Osteoblast (primary cell): ENCODE results near the gene KCNJ18. TPM values are rescaled to one million over a fixed set of nuclear protein-coding genes. Genes with fewer than 3 reads are reported as not detected.
"Not testable (repeated sequence)": the region's sequence is repeated elsewhere in the genome, so short reads cannot be mapped to it uniquely, and the experiment has no call there.

Source experiments
- DNase-seq: peaks from one replicate; pipeline ENCODE4 v3.0.0; 2011; ENCODE audit warnings: low spot score, mixed read lengths; ENCODE audit not compliant: insufficient read length; ENCODE audit errors: missing footprints
- H2AFZ ChIP-seq: 2 replicates; pipeline ENCODE4 v1.6.0; 2011; ENCODE audit warnings: mild to moderate bottlenecking, low read length
- H3K27ac ChIP-seq: 2 replicates; pipeline ENCODE4 v1.5.1; 2011; ENCODE audit warnings: mild to moderate bottlenecking, low read depth, low read length, moderate library complexity
- H3K27me3 ChIP-seq: 2 replicates; pipeline ENCODE4 v1.6.0; 2012; ENCODE audit warnings: mild to moderate bottlenecking, control low read depth, inconsistent platforms, low read length, moderate library complexity; ENCODE audit not compliant: insufficient read depth
- H3K36me3 ChIP-seq: 2 replicates; pipeline ENCODE4 v1.5.1; 2011; ENCODE audit warnings: mild to moderate bottlenecking, low read length, control low read depth, moderate library complexity; ENCODE audit not compliant: insufficient read depth
- H3K4me1 ChIP-seq: 2 replicates; pipeline ENCODE4 v1.5.1; 2011; ENCODE audit warnings: mild to moderate bottlenecking, low read length, control low read depth, moderate library complexity; ENCODE audit not compliant: insufficient read depth
- H3K4me2 ChIP-seq: 2 replicates; pipeline ENCODE4 v1.6.0; 2011; ENCODE audit warnings: mild to moderate bottlenecking, low read length; ENCODE audit not compliant: insufficient read depth
- H3K4me3 ChIP-seq: fragments of 200-600 bp; sonication (generic); 3 replicates; pipeline ENCODE4 v1.5.1; 2012; ENCODE audit warnings: mild to moderate bottlenecking, low read length, inconsistent platforms; ENCODE audit not compliant: insufficient read depth
- H3K79me2 ChIP-seq: 2 replicates; pipeline ENCODE4 v1.6.0; 2012; ENCODE audit warnings: mild to moderate bottlenecking, low read length, control low read depth, inconsistent platforms; ENCODE audit not compliant: insufficient read depth
- H3K9me3 ChIP-seq: 2 replicates; pipeline ENCODE4 v1.5.1; 2011; ENCODE audit warnings: low read depth, low read length, control low read depth
- H4K20me1 ChIP-seq: 2 replicates; pipeline ENCODE4 v1.6.0; 2012; ENCODE audit warnings: mild to moderate bottlenecking, low read length, control low read depth; ENCODE audit not compliant: insufficient read depth
- total RNA-seq: library from RNA; depleted of rRNA; stranded (reverse); fragments of >200 nt; gene quantifications from 2 replicates; pipeline ENCODE4 v1.2.3, GENCODE V29; 2012

Gene KCNJ18
- not detected in 2 replicates for total RNA-seq

GRCh38 chr17:21691883-21692703 is at the start of gene KCNJ18:
Gene KCNJ18, plus strand, starts transcription at chr17:21692523. Its CDS starts 10,264 bp downstream, at chr17:21702787.
- not testable (repeated sequence) for H3K27ac ChIP-seq, H3K4me2 ChIP-seq, H3K36me3 ChIP-seq, DNase-seq, H4K20me1 ChIP-seq, H3K4me1 ChIP-seq, H3K27me3 ChIP-seq, H2AFZ ChIP-seq, H3K4me3 ChIP-seq, H3K9me3 ChIP-seq, H3K79me2 ChIP-seq

DNA sequence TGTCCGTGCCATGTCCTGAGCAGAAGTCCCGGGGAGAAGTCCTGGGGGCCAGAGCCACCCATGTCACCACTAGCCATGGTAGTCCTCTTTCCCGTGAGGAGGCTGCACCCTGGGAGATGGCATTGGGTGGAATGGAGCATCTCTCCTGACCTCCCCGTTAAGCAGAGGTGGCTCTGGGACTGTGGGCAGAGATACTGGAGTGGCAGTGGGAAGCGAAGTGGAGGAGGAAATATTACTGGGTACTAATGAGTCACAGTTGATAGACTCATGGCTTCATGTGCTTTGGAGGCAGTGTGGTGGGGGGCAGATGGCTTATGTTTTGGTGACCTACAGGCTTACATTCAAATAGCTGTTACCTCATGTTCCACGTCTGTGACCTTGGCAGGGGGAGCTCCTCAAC is 44.2 kb upstream of the KCNJ18 start:
- DNase-seq, H3K4me3 ChIP-seq, H4K20me1 ChIP-seq, H3K27ac ChIP-seq, H3K9me3 ChIP-seq, H3K36me3 ChIP-seq, H3K27me3 ChIP-seq, H2AFZ ChIP-seq, H3K79me2 ChIP-seq, H3K4me2 ChIP-seq, H3K4me1 ChIP-seq: not testable (repeated sequence)

- not testable (repeated sequence) for H3K4me2 ChIP-seq, H3K4me3 ChIP-seq, H3K9me3 ChIP-seq, H3K27me3 ChIP-seq, H3K27ac ChIP-seq, H3K4me1 ChIP-seq, H4K20me1 ChIP-seq, DNase-seq, H3K36me3 ChIP-seq, H2AFZ ChIP-seq, H3K79me2 ChIP-seq
These were observed 42.3 kb upstream of the KCNJ18 start for GRCh38 chr17:21650043-21650442.

GRCh38 chr17:21652049-21652448 is 40.3 kb upstream of the KCNJ18 start:
- not testable (repeated sequence) for H3K27me3 ChIP-seq, DNase-seq, H3K36me3 ChIP-seq, H3K4me1 ChIP-seq, H3K79me2 ChIP-seq, H2AFZ ChIP-seq, H3K27ac ChIP-seq, H3K4me3 ChIP-seq, H3K9me3 ChIP-seq, H3K4me2 ChIP-seq, H4K20me1 ChIP-seq

DNA sequence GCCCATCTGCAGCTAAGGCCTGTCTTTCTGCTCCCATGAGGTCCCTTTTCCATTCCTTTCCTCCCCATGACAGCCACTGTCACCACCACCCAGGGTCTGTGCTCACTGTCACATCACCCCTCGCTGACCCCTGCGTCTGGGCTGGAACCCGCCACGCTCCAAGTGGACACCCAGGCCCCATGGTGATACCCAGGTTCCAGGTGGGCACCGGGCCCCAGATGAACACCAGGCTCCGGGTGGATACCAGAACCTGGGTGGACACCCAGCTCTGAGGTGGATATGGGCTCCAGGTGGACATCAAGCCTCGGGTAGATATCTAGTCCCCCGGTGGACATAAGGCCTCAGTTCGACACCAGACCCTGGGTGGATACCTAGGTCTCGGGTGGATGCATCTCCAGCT is 39.1 kb upstream of the KCNJ18 start:
- not testable (repeated sequence) for H3K79me2 ChIP-seq, H4K20me1 ChIP-seq, H2AFZ ChIP-seq, H3K27ac ChIP-seq, H3K36me3 ChIP-seq, H3K4me3 ChIP-seq, H3K9me3 ChIP-seq, H3K4me1 ChIP-seq, H3K27me3 ChIP-seq, H3K4me2 ChIP-seq
- peak; percentile 14 for DNase-seq

- H4K20me1 ChIP-seq, H3K27me3 ChIP-seq, H3K9me3 ChIP-seq, H3K4me1 ChIP-seq, H3K4me3 ChIP-seq, H3K4me2 ChIP-seq, H3K27ac ChIP-seq, H3K36me3 ChIP-seq, DNase-seq, H3K79me2 ChIP-seq, H2AFZ ChIP-seq: not testable (repeated sequence)
These were observed 35.6 kb upstream of the KCNJ18 start for GRCh38 chr17:21656518-21657309.

DNA sequence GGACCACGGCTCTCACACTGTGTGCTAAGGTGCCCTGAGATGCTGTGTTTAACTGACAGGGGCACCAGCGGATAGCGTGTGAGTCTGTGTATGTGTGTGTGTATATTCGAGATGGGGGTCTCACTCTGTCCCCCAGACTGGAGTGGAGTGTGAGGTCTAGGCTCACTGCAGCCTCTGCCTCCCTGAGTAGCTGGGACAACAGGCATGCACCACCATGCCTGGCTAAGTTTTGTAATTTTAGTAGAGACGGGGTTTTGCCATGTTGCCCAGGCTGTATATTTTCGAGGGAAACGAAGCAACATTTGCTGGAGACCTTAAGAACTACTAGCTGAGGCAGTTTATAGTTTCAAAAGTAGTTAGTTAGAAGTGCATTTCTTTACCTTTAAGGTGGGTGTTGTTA is 32.7 kb upstream of the KCNJ18 start:
- H3K4me3 ChIP-seq, H3K79me2 ChIP-seq, H3K4me1 ChIP-seq, H3K27ac ChIP-seq, H3K4me2 ChIP-seq, H4K20me1 ChIP-seq, DNase-seq, H3K36me3 ChIP-seq, H2AFZ ChIP-seq, H3K27me3 ChIP-seq, H3K9me3 ChIP-seq: not testable (repeated sequence)

- DNase-seq, H3K4me1 ChIP-seq, H3K27ac ChIP-seq, H3K27me3 ChIP-seq, H3K9me3 ChIP-seq, H4K20me1 ChIP-seq, H3K79me2 ChIP-seq, H3K36me3 ChIP-seq, H3K4me3 ChIP-seq, H2AFZ ChIP-seq, H3K4me2 ChIP-seq: not testable (repeated sequence)
These were observed 30.9 kb upstream of the KCNJ18 start for GRCh38 chr17:21661455-21661854.

DNA sequence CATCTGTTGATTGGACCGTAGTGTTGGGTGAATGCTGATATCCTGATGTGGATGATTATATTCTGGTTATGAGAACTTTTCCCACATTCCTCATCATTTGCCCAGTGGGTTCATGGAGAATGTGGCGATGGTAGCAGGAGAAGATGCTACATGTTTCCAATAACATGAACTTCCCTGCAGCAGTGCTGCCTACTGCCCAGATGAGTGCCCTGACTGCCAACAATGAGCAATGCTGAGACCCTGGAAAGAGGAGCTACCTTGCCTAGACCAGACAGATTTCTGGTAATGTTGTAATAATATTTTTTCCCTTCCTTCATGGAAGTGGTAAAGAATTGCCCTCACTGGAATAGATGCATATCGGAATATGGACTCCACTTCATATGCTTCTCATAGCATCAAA is 29.2 kb upstream of the KCNJ18 start:
- H4K20me1 ChIP-seq, H3K27ac ChIP-seq, H2AFZ ChIP-seq, H3K4me3 ChIP-seq, H3K9me3 ChIP-seq, H3K79me2 ChIP-seq, H3K4me2 ChIP-seq, H3K4me1 ChIP-seq, H3K36me3 ChIP-seq, H3K27me3 ChIP-seq: not testable (repeated sequence)
- DNase-seq, result peak; percentile 35
